IMR-90 (cell line): ENCODE data around the gene ALKBH5. TPM values are rescaled to one million over a fixed set of nuclear protein-coding genes. Genes with fewer than 3 reads are reported as not detected.
A peak's percentile ranks its signal among the peaks of the same experiment; 100 is the strongest.

ENCODE experiments used
- ATAC-seq: fragments of 200-7000 bp; cut with Tn5 transposase; 2 replicates; pipeline ENCODE4 v1.9.1; 2020; ENCODE audit warnings: low read depth, mild to moderate bottlenecking, moderate library complexity
- BruUV-seq: library from RNA; stranded (reverse); fragments of 400-500 nt; replicated peaks from 2 replicates; lab custom pipeline; 2021; lab: Mats Ljungman, UMichigan
- CTCF ChIA-PET: fragments of 300-600 bp; formaldehyde crosslinking; extraction: SDS; loops from one replicate; lab custom pipeline; 2021; ENCODE audit warnings: antibody characterized with exemption; lab: Yijun Ruan, JAX
- POLR2A ChIA-PET: fragments of 300-600 bp; sonication (Branson Sonifier 250); formaldehyde crosslinking; loops from one replicate; lab custom pipeline; 2022; ENCODE audit warnings: antibody characterized with exemption; ENCODE audit not compliant: unreplicated experiment; lab: Charles Lee
- DNase-seq: peaks from one replicate; pipeline ENCODE4 v3.0.0; 2013
- H2AFZ ChIP-seq: replicated peaks from 2 replicates; pipeline ENCODE3; 2013; ENCODE audit warnings: low read length, mild to moderate bottlenecking; ENCODE audit not compliant: poor library complexity
- H2AK5ac ChIP-seq: 2 replicates; pipeline ENCODE4 v1.6.1; 2013; ENCODE audit warnings: low read depth, low read length, inconsistent platforms
- H2AK9ac ChIP-seq: replicated peaks from 2 replicates; pipeline ENCODE3; 2013; ENCODE audit warnings: mild to moderate bottlenecking, low read depth, low read length, moderate library complexity; ENCODE audit not compliant: poor library complexity
- H2BK120ac ChIP-seq: 2 replicates; pipeline ENCODE4 v1.6.1; 2013; ENCODE audit warnings: low read depth, low read length, inconsistent platforms
- H2BK15ac ChIP-seq: 3 replicates; pipeline ENCODE4 v1.6.1; 2013; ENCODE audit warnings: low read depth, low read length, inconsistent platforms
- H2BK20ac ChIP-seq: 2 replicates; pipeline ENCODE4 v1.6.1; 2013; ENCODE audit warnings: low read depth, mild to moderate bottlenecking, inconsistent platforms, low read length, moderate library complexity
- H2BK5ac ChIP-seq: 2 replicates; pipeline ENCODE4 v1.6.1; 2013; ENCODE audit warnings: mild to moderate bottlenecking, low read depth, low read length, inconsistent platforms; ENCODE audit not compliant: poor library complexity, severe bottlenecking
- H3K14ac ChIP-seq: replicated peaks from 2 replicates; pipeline ENCODE4 v1.6.1; 2013; ENCODE audit warnings: low read depth, low read length, inconsistent platforms
- H3K18ac ChIP-seq: 2 replicates; pipeline ENCODE4 v1.6.1; 2013; ENCODE audit warnings: low read depth, low read length, control low read depth
- H3K23ac ChIP-seq: 2 replicates; pipeline ENCODE4 v1.6.1; 2013; ENCODE audit warnings: low read depth, low read length, inconsistent platforms
- H3K27ac ChIP-seq: 2 replicates; pipeline ENCODE4 v1.5.1; 2013; ENCODE audit warnings: mild to moderate bottlenecking, control low read depth, low read length; ENCODE audit not compliant: insufficient read depth
- H3K27me3 ChIP-seq: 2 replicates; pipeline ENCODE4 v1.6.1; 2013; ENCODE audit warnings: low read length; ENCODE audit not compliant: control insufficient read depth, insufficient read depth
- H3K36me3 ChIP-seq: 2 replicates; pipeline ENCODE4 v1.6.1; 2013; ENCODE audit warnings: low read length, mixed read lengths; ENCODE audit not compliant: control insufficient read depth, insufficient read depth
- H3K4ac ChIP-seq: 2 replicates; pipeline ENCODE4 v1.6.1; 2013; ENCODE audit warnings: low read depth, low read length, inconsistent platforms
- H3K4me1 ChIP-seq: 2 replicates; pipeline ENCODE4 v1.6.1; 2013; ENCODE audit warnings: low read length, mixed read lengths; ENCODE audit not compliant: control insufficient read depth, insufficient read depth
- H3K4me2 ChIP-seq: 2 replicates; pipeline ENCODE4 v1.6.1; 2013; ENCODE audit warnings: low read depth, mild to moderate bottlenecking, control low read depth, low read length, moderate library complexity
- H3K4me3 ChIP-seq: 2 replicates; pipeline ENCODE4 v1.5.1; 2013; ENCODE audit warnings: low read depth, mild to moderate bottlenecking, control low read depth, low read length, moderate library complexity; ENCODE audit not compliant: insufficient read depth
- H3K56ac ChIP-seq: 2 replicates; pipeline ENCODE4 v1.6.1; 2013; ENCODE audit warnings: low read length, inconsistent platforms; ENCODE audit not compliant: insufficient read depth; ENCODE audit errors: extremely low read depth
- H3K79me1 ChIP-seq, 2 experiments: 2 replicates each; pipeline ENCODE4 v1.6.1; 2013; ENCODE audit warnings: low read length in 2 of 2, inconsistent platforms in 1 of 2, low read depth in 1 of 2
- H3K9ac ChIP-seq: 2 replicates; pipeline ENCODE4 v1.6.1; 2013; ENCODE audit warnings: low read depth, low read length, control low read depth
- H3K9me1 ChIP-seq: 2 replicates; pipeline ENCODE4 v1.6.1; 2013; ENCODE audit warnings: low read length, inconsistent platforms; ENCODE audit not compliant: insufficient read depth
- H3K9me3 ChIP-seq: 2 replicates; pipeline ENCODE4 v1.6.1; 2013; ENCODE audit warnings: low read length; ENCODE audit not compliant: control insufficient read depth, insufficient read depth
- H4K20me1 ChIP-seq: 2 replicates; pipeline ENCODE4 v1.6.1; 2013; ENCODE audit warnings: low read length, inconsistent platforms; ENCODE audit not compliant: insufficient read depth
- H4K5ac ChIP-seq: 2 replicates; pipeline ENCODE4 v1.6.1; 2013; ENCODE audit warnings: mild to moderate bottlenecking, low read depth, low read length, control low read depth
- H4K8ac ChIP-seq, 2 experiments: 2 replicates each; pipeline ENCODE4 v1.6.1; 2013; ENCODE audit warnings: low read depth in 2 of 2, low read length in 2 of 2, control low read depth in 1 of 2, inconsistent platforms in 1 of 2
- H4K91ac ChIP-seq: 2 replicates; pipeline ENCODE4 v1.6.1; 2013; ENCODE audit warnings: low read depth, low read length, inconsistent platforms; ENCODE audit not compliant: insufficient read depth
- BHLHE40 ChIP-seq: fragments of 150-350 bp; IDR thresholded peaks from 2 replicates; pipeline ENCODE4 v1.6.1; 2016; ENCODE audit warnings: mild to moderate bottlenecking, low read depth, low read length
- CEBPB ChIP-seq: IDR thresholded peaks from 2 replicates; pipeline ENCODE4 v1.6.1; 2012; ENCODE audit warnings: low read depth, low read length, improper control_type of control experiment
- CHD1 ChIP-seq: IDR thresholded peaks from 2 replicates; pipeline ENCODE4 v1.6.1; 2012; ENCODE audit warnings: low read depth, low read length, improper control_type of control experiment
- CTCF ChIP-seq: conservative IDR thresholded peaks from 2 replicates; pipeline ENCODE4 v1.5.1; 2012; ENCODE audit warnings: mild to moderate bottlenecking, low read depth, low read length, improper control_type of control experiment
- FOS ChIP-seq: fragments of 150-350 bp; IDR thresholded peaks from 2 replicates; pipeline ENCODE4 v1.6.1; 2016; ENCODE audit warnings: low read depth, low read length
- MAFK ChIP-seq: IDR thresholded peaks from 2 replicates; pipeline ENCODE4 v1.6.1; 2012; ENCODE audit warnings: low read depth, low read length, improper control_type of control experiment
- MXI1 ChIP-seq: IDR thresholded peaks from 2 replicates; pipeline ENCODE4 v1.6.1; 2012; ENCODE audit warnings: low read depth, mild to moderate bottlenecking, low read length, moderate library complexity, borderline replicate concordance
- NFE2L2 ChIP-seq: fragments of 150-350 bp; IDR thresholded peaks from 2 replicates; pipeline ENCODE4 v1.6.1; 2016; ENCODE audit warnings: low read depth, mild to moderate bottlenecking, low read length
- POLR2A ChIP-seq: IDR thresholded peaks from 2 replicates; pipeline ENCODE4 v1.6.1; 2012; ENCODE audit warnings: mild to moderate bottlenecking, low read depth, low read length
- RAD21 ChIP-seq: IDR thresholded peaks from 2 replicates; pipeline ENCODE4 v1.6.1; 2012; ENCODE audit warnings: low read length, improper control_type of control experiment
- RCOR1 ChIP-seq: IDR thresholded peaks from 2 replicates; pipeline ENCODE4 v1.6.1; 2012; ENCODE audit warnings: mild to moderate bottlenecking, low read length, improper control_type of control experiment; ENCODE audit not compliant: insufficient replicate concordance
- RFX5 ChIP-seq: IDR thresholded peaks from 2 replicates; pipeline ENCODE4 v1.8.0; 2012; ENCODE audit warnings: low read depth, mild to moderate bottlenecking, low read length, moderate library complexity
- SMC3 ChIP-seq: fragments of 150-350 bp; IDR thresholded peaks from 2 replicates; pipeline ENCODE4 v1.6.1; 2016; ENCODE audit warnings: low read depth, mild to moderate bottlenecking, antibody characterized with exemption, low read length, moderate library complexity
- USF2 ChIP-seq: fragments of 150-350 bp; IDR thresholded peaks from 2 replicates; pipeline ENCODE4 v1.6.1; 2017; ENCODE audit warnings: mild to moderate bottlenecking, antibody characterized with exemption, low read length, low read depth
- WGBS, 2 experiments: methylation state at CpG; one replicate each; pipeline versions ENCODE4 v1.1.5 to v1.1.7; 2013; ENCODE audit warnings: missing lambda C conversion rate in 2 of 2; ENCODE audit not compliant: insufficient read length in 1 of 2; ENCODE audit errors: extremely low coverage in 2 of 2; 5-methylcytosine and 5-hydroxymethylcytosine counted together
- dilution Hi-C: fragments of 300-500 bp; cut with HindIII; formaldehyde crosslinking; loops from one replicate; pipeline ENCODE4 v1.14.3; 2018; ENCODE audit warnings: low sequenced_read_pairs; ENCODE audit not compliant: unreplicated experiment
- in situ Hi-C: fragments of 300-500 bp; cut with MboI; formaldehyde crosslinking; loops from 3 replicates; pipeline ENCODE4 v1.14.3; 2019; ENCODE audit warnings: low sequenced_read_pairs, inconsistent platforms, mixed read lengths
- intact Hi-C: fragments of 100-400 bp; cut with micrococcal nuclease; formaldehyde crosslinking; loops from 2 replicates; pipeline ENCODE4 v1.10.0; 2022
- polyA plus RNA-seq, 3 experiments: library from polyadenylated mRNA; depleted of rRNA; stranded (reverse); fragments of >200 nt; gene quantifications; 2 replicates each; pipeline ENCODE4 v1.2.3, GENCODE V29; 2012; ENCODE audit warnings: low replicate concordance in 1 of 3
- total RNA-seq: library from RNA; depleted of rRNA; stranded (reverse); fragments of >200 nt; gene quantifications from 2 replicates; pipeline ENCODE4 v1.2.3, GENCODE V29; 2012
- TF ChIP-seq, protein P1 (sequence below): fragments of 150-350 bp; IDR thresholded peaks from 2 replicates; pipeline ENCODE4 v1.6.1; 2016; ENCODE audit warnings: low read depth, mild to moderate bottlenecking, low read length, moderate library complexity, borderline replicate concordance

ALKBH5 gene
- total and polyA plus RNA-seq, 2 of the 4 experiments (the other 2 are of a cell fraction) = 57.6 to 79.6 TPM

DNA sequence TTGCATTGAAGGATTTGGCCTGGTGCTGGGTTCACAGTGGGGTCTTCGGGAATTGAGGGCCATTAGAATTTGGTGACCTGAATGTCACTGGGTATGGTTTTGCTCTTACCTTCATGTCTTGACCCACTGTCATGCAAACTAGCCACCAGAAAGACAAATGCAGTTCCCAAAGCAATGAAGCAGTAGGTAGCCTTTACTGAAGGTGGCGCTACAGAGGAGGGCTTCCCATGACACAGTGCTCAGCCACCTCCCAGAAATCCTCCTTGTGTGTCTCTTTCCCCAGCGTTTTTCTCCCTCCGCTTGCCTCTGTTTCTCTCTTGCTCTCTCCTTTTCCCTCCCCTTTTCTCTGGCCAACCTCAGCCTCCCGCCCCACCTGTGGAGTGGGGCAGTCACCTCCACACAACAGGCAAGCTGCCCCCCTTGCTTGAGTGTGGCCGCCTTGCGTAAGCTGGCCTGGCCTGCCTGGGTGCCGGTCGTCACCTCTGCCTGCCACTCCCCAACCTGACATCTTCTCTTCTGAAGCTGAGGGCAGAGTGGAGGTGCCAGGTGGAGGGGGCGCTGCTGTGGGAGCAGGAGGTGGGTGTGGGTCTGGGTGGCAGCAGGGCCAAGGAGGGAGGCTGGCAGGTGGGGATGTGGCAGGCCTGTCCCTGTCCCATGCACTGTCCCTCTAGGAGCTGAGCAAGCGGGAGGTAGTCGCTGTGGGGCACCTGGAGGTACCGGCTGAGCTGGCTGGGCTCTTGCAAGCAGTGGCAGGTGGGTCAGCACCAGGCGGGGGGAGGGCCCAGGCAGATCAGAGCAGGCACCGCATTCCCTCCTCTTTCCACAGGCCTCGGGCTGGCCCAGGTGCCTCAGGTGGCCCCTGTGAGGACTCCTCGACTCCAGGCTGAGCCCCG is 40.3 kb upstream of the ALKBH5 start:
- H4K91ac ChIP-seq = no peak overlapping the region
- no peak overlapping the region for H2AK9ac ChIP-seq
- no peak overlapping the region for H3K27ac ChIP-seq
- no peak overlapping the region for H2BK20ac ChIP-seq
- no peak overlapping the region for H2BK120ac ChIP-seq
- no peak overlapping the region for H3K4me3 ChIP-seq
- peaks cover 2% of the 10 kb centered on the region; the same call in 1 of the 2 replicates for H4K20me1 ChIP-seq
- ATAC-seq (no peak), DNase-seq (peak; percentile 16)
- no peak overlapping the region for H3K56ac ChIP-seq
- H3K4me2 ChIP-seq = no peak overlapping the region
- H3K18ac ChIP-seq = no peak overlapping the region
- H3K23ac ChIP-seq = no peak overlapping the region
- BruUV-seq = no TSS peak
- no peak overlapping the region for H2BK5ac ChIP-seq
- H3K79me1 ChIP-seq = no peaks in the 10 kb centered on the region
- H2AK5ac ChIP-seq = no peak overlapping the region
- no peaks in the 10 kb centered on the region for H3K4me1 ChIP-seq
- no peak overlapping the region for H4K8ac ChIP-seq
- no peak overlapping the region for H2BK15ac ChIP-seq
- intact Hi-C loops = no loop called here
- no peaks in the 10 kb centered on the region; the same call in 1 of the 2 replicates for H3K27me3 ChIP-seq
- no peak overlapping the region for H2AFZ ChIP-seq
- in situ Hi-C loops = no loop called here
- no peak overlapping the region for H3K4ac ChIP-seq
- no peak overlapping the region for H4K5ac ChIP-seq
- ChIA-PET CTCF (no interaction called here), POLR2A (no interaction called here)
- H3K9me3 ChIP-seq = no peaks in the 10 kb centered on the region
- 54% methylated on average over 6 of the region's 18 CpGs; no CpG with 5 or more reads in 1 of the 2 experiments for WGBS, 2 experiments
- H3K36me3 ChIP-seq = no peaks in the 10 kb centered on the region
- no peak overlapping the region for H3K14ac ChIP-seq
- H3K9ac ChIP-seq = no peak overlapping the region
- dilution Hi-C loops = no loop called here
- H3K9me1 ChIP-seq = no peaks in the 10 kb centered on the region
- TF ChIP-seq CTCF (peak; percentile 44), MAFK (no peak), RCOR1 (no peak), NFE2L2 (no peak), CEBPB (no peak), BHLHE40 (no peak), RFX5 (no peak), USF2 (no peak), RAD21 (peak; percentile 33), FOS (no peak), MXI1 (no peak), SMC3 (no peak), POLR2A (no peak), CHD1 (no peak)
- TF ChIP-seq, protein P1, sequence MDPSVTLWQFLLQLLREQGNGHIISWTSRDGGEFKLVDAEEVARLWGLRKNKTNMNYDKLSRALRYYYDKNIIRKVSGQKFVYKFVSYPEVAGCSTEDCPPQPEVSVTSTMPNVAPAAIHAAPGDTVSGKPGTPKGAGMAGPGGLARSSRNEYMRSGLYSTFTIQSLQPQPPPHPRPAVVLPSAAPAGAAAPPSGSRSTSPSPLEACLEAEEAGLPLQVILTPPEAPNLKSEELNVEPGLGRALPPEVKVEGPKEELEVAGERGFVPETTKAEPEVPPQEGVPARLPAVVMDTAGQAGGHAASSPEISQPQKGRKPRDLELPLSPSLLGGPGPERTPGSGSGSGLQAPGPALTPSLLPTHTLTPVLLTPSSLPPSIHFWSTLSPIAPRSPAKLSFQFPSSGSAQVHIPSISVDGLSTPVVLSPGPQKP = no peak
